Nucleus accumbens (tissue), 56 donors: ENCODE data around the gene DUS1L.

ENCODE experiments used
- DNase-seq, 56 donors: peaks; one replicate each; lab custom pipeline; 2025; lab: John Stamatoyannopoulos, UW

Gene DUS1L

DNA sequence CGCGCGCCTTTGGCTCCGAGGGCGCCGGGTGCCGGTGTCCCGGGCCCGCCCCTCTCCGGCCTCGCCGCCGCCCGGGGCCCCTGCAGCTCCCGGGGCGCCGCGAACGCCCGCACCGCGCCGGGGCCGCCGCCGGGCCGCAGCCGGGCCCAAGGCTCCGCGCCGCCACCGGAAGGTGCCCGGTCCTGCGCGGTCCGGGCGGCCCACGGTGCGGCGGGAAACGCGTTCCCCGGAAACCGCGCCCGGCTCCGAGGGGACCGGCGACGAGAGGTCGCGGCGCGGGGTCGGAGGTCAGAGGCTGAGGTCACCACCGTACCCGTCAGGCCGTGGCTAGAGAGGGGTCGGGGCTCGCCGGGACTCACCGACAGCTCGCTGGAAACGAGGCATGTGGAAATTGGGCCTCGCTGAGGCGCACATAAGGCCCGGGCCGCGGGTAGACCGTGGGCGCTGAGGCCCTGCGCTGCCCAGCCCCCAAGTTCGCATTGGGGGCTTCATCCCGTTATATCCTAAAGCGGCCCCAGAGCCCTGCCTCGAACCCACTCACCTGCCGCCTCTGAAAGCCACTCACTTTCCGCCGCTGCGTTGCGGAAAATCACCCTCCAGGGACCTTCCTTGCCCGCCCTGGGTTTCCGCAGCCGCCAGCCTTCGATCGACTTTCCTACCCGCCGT, at the start of gene DUS1L:
DUS1L (minus strand) TSS at position 167 of the 666 bp plus-strand sequence. CDS start 745 bp downstream, outside the sequence.
- peak in 41 of 56 donors; percentile 5 to 75 (median 36) for DNase-seq

DNA sequence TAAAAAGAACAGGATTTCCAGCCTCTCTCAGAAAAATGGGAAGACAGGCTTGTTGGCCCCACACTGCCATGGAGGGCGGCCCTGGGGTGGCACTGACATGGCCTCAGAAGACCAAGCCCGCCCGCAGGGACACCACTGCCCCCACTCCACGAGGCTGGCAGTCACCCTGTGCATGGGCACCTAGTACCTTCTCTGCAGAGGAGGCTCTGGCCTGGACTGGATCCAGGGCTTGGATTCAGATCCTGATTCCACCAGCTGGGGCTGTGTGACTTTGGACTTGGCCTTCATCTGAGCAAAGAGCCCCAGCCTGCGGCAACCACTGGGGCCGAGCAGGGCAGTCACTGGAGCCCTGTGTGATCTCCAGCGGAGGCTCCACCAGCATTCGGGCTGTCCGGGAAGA, 49.3 kb upstream of the DUS1L start:
- no peak for DNase-seq

DNA sequence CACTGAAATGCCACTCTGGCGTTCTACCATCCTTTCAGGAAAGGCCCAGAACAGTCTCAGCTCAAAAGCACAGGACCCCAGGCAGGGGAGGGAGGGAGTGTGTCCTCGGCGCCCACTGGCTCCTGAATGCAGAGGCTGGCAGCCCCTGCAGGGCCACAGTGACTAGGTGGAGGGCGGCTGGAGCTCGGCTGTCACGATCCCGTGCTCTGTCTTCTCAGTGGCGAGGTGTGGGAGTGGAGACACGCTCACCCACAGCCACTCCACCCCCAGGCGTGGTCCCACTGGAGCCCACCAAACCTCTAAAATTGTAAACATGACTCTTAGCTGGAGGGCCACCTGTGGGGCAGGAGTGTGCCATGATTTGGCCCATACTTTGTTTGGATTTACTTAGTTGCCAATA, 48.8 kb upstream of the DUS1L start:
- no peak for DNase-seq

DNA sequence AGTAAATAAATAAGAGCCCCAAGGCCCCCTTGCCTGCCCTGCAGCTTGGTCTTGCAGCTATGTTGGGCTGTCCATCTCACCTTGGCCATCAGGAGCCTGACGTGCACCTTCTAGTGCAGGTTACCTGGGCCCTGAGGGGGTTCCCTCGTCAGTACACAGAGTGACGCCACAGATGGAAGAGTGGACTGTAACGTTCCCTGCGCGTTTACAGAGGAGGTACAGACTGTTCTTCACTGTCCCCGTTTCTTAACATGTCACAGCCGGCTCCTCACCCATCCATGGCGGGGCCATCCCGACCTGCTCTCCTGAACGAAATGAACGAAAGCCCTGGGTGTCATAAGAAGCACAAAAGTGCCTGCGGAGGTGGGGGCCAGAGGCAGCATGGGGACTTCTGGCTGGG, 48.3 kb upstream of the DUS1L start:
- DNase-seq = no peak

DNA sequence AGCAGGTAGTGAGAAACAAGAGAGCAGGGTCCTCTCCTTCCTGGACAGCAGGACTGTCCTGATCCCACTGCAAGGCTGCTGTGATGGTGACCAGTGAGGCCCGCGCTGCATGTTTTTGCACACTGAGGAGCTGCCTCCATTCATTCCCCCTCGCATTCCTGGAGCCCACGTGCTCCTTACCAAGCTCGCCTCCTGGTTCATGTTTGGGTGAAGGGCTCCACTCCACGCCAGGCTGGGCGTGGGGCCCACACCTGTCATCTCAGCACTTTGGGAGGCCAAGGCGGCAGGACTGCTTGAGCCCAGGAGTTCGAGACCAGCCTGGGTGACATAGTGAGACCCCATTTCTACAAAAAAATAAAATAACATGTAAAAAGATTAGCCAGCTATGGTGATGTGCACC, 47.8 kb upstream of the DUS1L start:
- no peak for DNase-seq

DNA sequence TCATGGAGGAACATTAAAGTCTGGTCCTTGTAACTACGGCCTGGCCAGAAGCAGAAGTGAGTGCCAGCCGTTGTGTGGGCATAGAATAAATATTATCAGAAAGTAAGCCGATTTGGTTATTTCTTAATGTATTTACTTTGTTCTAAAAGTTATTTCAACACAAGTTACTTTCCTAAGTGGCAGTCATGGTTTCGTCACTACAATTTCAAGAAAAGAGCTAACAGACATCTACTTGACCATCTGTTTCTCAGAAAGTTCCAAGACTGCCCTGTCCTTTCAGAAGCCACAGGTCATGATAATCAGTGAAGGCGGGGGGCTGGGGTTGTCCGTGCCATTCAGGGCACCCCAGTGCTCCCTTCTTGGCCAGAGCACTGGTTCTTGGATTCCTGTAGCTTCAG, 47.3 kb upstream of the DUS1L start:
- no peak for DNase-seq

DNA sequence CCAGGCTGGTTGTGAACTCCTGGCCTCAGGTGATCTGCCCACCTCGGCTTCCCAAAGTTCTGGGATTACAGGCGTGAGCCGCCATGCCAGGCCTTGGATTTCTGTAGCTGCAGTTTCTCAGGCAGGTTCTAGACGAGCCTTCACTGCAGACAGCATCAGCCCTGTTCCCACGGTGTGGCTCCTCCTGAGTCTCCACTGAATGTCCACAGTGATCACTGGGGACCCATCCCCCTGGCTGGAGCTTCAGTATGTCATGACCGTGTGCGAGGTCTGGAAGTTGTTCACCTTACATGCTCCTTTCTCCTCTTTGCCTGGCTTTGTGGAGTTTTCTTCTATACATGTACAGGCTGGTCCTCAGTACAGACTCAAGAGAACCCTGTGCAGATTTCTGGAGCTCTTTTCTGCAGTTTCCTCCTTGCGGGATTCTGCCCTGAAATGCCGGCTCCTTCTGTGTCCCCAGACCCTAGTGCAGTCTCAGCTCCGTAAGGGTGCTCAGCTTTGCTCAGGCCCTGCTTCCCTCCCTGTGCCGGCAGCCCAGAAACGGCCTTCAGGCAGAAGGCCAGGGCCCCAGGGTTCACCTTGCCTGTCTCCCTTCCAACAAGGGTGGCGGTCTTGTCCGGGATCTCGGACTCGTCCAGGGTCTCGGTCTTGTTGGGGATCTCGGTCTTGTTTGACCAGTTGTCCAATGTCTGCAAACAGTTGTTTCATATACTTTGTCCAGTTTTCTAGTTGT, 46.7 kb upstream of the DUS1L start:
- DNase-seq = no peak

DNA sequence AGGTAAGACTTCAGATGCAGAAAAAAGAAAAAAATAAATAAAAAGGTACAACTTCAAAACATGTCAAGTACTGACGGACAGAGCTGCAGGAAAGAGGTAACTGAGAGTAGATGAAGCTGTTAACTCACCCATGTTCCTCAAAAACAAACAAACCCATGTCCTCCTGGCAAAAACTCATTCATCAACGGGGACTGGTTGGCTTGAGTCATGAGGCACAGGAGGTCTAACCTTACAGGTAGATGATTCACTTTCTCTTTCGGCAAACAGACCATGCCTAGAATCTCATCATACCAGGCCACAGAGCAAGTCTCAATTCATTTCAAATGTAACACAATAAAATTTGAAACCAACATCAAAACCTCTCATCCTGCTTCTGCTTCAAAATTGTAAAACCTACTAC, 44.7 kb upstream of the DUS1L start:
- DNase-seq = no peak

DNA sequence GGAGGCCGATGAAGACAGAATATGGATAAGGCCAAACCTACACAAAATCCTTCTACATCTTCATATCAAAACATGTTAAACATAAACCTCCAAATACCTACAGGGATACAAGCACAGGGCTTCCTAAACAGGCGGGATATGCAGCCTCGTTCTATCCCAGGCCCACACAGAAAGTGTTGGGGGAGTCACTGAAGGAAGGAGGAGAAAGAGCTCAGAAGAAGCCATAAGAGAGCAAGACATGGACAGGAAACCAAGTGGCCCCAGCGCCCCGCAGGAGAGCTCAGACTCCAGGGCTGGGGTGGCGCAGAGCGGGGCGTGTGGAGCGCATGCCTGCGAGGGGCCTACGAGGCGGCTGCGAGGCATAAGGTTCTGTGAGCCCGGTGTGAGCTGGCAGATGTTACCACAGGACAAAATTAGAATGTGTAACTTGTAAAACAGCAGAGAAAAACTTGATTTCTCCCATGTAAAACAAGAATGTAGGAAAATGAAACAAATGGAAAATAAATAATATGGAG, 43.4 kb upstream of the DUS1L start:
- DNase-seq = no peak

DNA sequence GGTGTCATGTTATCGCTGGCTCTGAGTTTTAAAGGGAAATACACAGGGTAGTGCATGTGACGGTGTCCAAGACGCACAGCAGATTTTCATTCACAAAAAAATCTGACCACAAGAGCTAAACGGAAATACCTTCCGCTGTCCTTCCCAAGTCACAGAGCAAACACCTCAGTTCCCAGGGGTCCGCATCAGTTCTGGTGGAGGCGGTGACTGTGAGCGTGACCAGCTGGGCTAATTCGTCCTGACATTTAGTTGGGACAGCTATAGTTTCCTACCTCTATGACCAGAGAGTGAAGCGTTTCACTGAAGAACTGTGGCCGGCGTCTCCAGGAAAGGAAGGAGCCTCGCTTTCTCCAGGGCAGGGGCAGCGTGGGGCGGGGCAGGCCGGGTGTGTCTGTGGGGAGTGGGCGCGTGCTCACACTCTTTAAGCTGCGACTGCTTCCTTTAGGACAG, 42.9 kb upstream of the DUS1L start:
- DNase-seq = no peak

DNA sequence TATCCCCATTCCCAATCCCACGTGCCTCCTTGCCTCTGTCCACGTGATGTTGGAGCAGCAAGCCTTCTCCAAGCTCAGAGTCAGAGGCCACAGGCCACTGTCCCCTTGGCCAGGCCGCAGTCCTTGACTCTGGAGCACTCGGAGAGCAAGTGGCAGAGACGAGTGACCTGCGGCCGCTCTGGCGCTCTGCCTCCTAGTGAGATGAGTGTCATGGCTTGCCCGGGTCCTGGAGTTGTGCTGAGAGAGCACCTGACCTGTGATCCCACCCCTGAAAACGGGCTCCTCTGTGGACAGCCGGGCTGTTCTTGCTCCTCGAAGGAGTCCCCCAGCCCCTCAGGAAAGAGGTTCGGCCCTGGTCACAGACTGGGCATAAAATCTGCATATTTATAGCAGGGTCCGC, 42.4 kb upstream of the DUS1L start:
- DNase-seq = no peak

DNA sequence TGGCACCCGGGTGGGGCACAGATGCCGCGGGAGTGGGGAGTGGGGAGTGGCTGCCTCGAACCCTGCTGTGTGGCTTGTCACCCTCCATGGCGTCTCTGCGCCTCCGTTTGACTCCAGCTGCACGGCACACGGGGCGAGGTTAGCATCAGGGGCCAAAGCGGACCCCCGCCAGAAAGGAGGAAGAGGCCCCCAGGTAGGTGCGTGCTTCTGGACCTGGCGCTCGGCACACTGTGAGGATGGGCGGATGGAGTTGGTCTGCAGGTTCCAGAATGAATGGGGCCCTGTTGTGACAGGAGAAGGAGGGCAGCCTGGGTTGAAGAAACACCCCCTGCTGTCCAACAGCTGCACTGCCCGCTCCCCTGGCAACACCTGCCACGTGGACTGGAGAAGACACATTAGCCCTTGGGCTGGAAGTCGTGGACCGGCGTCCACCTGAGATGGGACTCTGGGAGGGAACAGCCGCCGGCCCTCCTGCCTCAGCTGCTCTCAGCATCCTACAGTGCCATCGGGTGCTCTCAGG, 41.8 kb upstream of the DUS1L start:
- no peak for DNase-seq

DNA sequence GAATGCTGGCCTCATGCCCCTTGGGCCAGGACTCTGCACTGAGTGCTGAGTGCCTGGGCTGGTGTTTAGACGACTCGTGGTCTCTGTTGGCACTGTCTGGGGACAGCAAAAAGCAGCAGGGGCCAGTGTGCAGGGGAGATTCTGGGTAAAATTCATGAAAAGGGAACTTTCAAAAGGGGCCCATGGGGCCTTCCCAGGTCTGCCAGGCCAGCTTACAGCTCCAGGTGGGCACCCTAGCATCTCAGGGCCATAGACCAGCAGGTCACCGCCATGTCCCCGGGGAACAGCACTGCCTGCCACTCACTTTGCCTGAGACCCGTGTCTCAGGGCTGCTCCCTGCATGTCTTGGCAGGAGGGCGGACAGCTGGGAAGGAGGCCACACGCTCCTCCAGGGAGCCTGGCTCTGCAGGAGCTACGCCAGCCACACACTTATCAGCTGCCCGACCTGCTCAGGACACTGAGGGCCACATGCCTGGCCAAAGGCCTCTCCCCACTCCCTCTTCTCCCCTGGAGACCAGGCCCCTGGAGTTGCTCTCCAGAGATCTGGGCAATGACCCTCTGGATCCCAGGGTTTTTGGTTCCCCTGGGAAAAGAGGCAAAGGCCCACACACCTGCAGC, 41.2 kb upstream of the DUS1L start:
- DNase-seq = peak in 10 of 56 donors; percentile 14 to 55 (median 32)

DNA sequence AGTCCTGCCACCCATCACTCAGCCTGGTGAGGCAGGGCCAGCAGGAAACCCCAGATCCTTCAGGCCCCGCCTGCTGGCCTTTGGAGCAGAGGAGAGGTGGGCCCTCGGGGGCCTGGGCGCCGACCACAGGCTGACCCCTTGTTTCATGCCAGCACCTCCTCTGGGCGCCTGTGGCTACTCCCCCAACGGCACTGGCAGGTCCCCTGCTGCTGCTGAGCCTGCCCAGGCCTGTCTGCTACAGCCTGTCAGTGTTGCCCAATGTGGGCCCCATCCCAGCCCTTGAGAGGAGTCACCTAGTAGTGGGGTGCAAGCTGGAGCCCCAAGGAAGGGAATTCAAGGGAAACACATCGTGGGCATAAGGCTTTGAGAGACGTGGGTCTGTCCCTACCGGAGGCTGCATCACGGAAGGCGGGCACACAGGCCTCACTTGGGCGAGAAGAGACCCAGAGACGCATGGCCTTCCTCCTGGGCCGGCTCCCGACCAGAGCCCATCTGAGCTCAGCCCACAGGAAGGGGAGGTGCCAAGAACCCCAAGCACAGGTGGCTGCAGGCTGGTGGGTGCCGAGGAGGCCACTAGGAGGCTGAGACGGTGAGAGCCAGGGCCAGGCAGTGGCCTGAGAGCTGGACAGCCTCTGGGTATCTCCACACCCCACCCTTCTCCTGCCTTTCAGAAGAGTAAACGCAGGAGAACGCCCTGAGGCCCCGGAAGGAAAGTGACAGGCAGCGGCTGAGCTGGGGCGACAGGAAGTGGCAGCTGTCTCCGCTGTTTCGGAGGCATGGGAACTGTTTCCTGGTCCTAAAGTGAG, 40.5 kb upstream of the DUS1L start:
- DNase-seq = peak in 6 of 56 donors; percentile 19 to 57 (median 30)

DNA sequence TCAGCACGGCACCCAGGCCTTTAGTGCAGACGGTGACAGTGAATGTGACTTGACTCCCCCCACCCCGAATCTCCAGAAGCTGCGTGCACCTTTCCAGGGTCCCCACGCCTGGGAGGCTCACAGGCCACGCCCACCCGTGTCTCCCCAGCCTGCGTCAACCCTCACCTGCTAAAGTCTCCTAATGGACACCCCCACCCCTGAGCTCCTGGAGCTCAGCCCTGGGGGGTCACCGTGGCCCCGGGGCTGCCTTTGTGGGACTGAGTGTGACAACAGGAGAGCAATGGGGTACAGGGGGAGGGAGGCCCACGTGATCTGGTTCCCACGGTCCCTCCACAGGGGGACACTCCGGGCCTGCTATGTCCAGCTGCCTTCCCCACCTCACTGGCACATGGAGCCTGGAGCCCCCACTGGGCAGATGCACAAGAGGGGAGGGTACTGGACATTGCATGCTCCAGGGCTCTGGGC, 39.8 kb upstream of the DUS1L start:
- no peak for DNase-seq

DNA sequence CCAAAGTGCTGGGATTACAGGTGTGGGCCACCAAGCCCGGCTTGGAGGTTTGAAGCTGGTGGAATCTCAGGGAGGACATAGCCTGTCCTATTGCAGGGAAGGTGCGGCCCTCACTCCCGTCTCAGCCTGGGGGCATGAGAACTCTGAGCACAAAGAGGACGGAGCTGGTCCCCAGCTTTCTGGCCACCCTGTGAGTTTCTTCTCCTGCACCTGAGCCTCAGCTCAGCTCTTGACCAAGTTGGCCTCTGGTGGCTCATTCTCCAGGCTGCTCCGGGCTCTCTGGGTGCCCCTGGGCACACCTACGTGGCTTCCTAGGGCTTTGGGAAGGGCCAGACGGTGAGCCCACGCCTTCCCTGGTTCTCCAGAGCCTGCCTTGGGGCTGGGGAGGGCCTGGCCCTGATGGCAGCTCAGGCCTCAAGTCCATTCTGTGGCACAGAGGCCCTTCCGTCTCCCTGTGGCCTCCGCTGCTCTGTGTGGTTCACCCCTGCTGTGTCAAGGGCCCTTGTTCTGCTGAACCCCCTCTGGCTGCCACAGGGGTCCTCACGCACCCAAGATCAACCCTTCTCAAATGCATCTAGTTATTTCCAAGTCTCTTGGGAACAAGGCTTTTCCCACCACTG, 39.3 kb upstream of the DUS1L start:
- DNase-seq = no peak

DNA sequence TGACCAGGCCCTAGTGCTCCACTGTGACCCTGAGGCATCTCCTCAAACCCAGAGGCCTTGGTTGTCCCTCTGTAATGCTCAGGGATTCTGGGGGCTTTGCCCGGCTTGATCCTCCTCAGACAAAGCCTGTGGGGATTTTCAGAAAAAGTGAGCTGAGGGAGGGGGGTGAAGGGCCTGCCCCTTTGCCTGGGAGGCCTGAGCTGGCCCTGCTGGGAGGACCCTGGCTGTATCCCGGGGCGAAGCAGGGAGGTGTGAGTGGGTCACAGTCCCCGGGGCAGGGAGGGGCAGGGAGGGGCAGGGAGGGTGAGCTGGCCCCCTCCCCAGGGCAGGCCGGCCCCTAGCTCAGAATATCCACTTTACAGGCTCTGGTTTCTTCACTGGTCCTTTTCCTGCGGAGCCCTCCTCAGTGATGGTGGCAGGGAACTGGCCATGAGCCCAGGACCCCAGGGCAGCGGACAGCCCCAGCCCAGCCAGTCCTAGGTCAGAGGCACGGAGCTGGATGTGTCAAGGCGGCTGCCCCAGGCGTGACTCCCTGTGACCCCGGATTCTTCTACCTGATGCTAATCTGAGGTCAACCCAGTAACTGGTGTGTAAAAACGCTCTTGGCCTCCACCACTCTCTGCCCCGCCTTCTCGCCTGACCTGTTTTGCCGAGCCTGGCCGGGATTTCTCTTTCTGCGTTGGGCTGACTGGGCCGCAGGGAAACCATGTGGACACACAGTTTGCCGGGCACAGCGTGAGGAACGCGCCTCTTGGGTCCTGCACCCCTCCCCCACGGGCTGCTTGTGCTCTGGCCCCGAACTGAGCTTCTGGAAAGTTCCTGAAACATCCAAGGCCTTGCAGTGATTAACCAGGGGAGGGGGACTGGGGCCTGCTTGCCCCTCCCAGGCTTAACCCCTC, 38.2 kb upstream of the DUS1L start:
- peak in 29 of 56 donors; percentile 2 to 64 (median 39) for DNase-seq

DNA sequence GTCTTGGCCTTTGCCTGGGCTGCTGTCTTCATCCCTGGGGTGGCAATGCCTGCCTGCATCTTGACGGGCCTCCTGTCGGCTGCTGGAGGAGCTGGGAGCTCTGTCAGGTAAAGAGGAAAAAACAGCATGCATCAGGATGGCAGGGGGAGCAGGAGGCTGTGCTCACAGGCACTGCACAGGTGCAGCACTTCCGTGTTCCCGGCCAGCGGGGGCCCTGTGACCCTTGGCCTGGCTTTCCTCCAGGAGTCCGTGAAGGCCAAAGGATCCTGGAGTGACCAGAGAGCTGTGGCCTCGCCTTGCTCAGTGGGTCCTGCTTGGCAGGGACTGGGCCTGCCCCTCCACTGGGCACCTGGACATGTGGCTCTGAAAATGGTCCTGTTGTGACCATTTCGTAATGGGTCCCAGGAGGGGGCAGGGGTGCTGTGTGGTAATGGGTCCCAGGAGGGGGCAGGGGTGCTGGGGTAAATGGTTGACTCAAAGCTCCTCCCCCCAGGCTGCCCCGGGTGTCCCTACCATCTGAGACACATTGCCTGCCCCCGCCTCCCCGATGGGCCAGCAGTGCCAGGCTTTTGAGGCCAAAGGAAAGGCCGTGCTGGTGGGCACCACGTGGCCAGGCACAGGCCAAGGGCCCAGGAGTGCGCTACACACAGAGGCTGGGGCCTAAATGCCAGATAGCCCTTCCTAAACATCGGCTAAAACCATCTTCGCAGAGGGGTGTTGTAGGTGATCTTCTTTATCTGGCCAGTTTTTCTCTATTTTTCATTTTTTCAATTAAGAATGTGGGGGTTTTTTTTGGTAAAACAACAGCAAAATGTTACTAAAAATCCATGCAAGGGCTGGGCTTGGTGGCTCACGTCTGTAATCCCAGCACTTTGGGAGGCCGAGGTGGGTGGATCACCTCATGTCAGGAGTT, 36.4 kb upstream of the DUS1L start:
- DNase-seq = peak in 16 of 56 donors; percentile 10 to 63 (median 27)
